HepG2 (cell line): ENCODE measurements around the gene CHCHD6. TPM values are rescaled to one million over a fixed set of nuclear protein-coding genes. Genes with fewer than 3 reads are reported as not detected.

Source experiments
- ATAC-seq: fragments of 200-7000 bp; cut with Tn5 transposase; 3 replicates; pipeline ENCODE4 v1.9.1; 2020; ENCODE audit warnings: mild to moderate bottlenecking, moderate library complexity
- BruUV-seq: library from RNA; stranded (reverse); fragments of 400-500 nt; replicated peaks from 2 replicates; lab custom pipeline; 2021; lab: Mats Ljungman, UMichigan
- CTCF ChIA-PET: fragments of 300-600 bp; formaldehyde crosslinking; extraction: SDS; loops from one replicate; lab custom pipeline; 2021; ENCODE audit warnings: low total read pairs, inconsistent platforms, low intra/inter-chr PET ratio; lab: Yijun Ruan, JAX
- POLR2A ChIA-PET: fragments of 350-600 bp; sonication (Branson Sonifier 250); formaldehyde crosslinking; loops from one replicate; lab custom pipeline; 2020; ENCODE audit warnings: antibody characterized with exemption, inconsistent platforms; lab: Yijun Ruan, JAX
- DNase-seq: peaks from one replicate; pipeline ENCODE4 v3.0.0-alpha.2; 2015; ENCODE audit warnings: low spot score
- FAIRE-seq: peaks from 3 replicates; lab custom pipeline; 2011; peaks lifted over from hg19 to GRCh38; lab: Jason Lieb, UNC
- H2AFZ ChIP-seq: one replicate; pipeline ENCODE4 v1.6.1; 2011; ENCODE audit warnings: low read length, inconsistent platforms
- H3K27ac ChIP-seq: fragments of 300-600 bp; 3 replicates; pipeline ENCODE4 v1.8.0; 2011; ENCODE audit warnings: mixed run types, mild to moderate bottlenecking, mixed read lengths, low read length, inconsistent platforms; ENCODE audit not compliant: insufficient read depth; ENCODE audit errors: extremely low read length
- H3K27me3 ChIP-seq, 2 experiments: fragments of 200-600 bp in 1 of 2; 2 replicates in 1 of 2; 3 replicates in 1 of 2; pipeline versions ENCODE4 v1.6.0 to v1.8.0; 2011; ENCODE audit warnings: low read length in 2 of 2, mild to moderate bottlenecking in 2 of 2, moderate library complexity in 2 of 2, inconsistent platforms in 1 of 2; ENCODE audit not compliant: insufficient read depth in 2 of 2, control insufficient read depth in 1 of 2
- H3K36me3 ChIP-seq, 2 experiments: fragments of 200-600 bp in 1 of 2; replicated peaks in 1 of 2; 2 replicates in 1 of 2; 3 replicates in 1 of 2; pipeline versions ENCODE4 v1.5.1 to v1.8.0; 2011; ENCODE audit warnings: low read length in 2 of 2, inconsistent platforms in 1 of 2; ENCODE audit not compliant: insufficient read depth in 2 of 2, control insufficient read depth in 1 of 2
- H3K4me1 ChIP-seq: 2 replicates; pipeline ENCODE4 v1.5.1; 2012; ENCODE audit warnings: low read length, inconsistent platforms; ENCODE audit not compliant: insufficient read depth
- H3K4me2 ChIP-seq: 2 replicates; pipeline ENCODE4 v1.6.0; 2011; ENCODE audit warnings: low read depth, low read length, inconsistent platforms
- H3K4me3 ChIP-seq, 3 experiments: fragments of 200-600 bp in 1 of 3; sonication (generic), shearing (Covaris generic) in 1 of 3; replicated peaks in 1 of 3; 2 replicates each; pipeline ENCODE4 v1.5.1; 2011 to 2016; ENCODE audit warnings: low read length in 3 of 3, inconsistent platforms in 2 of 3, low read depth in 2 of 3, mild to moderate bottlenecking in 2 of 3, control low read depth in 1 of 3, mixed read lengths in 1 of 3; ENCODE audit not compliant: insufficient read depth in 1 of 3
- H3K79me2 ChIP-seq: one replicate; pipeline ENCODE4 v1.6.1; 2011; ENCODE audit warnings: low read length, inconsistent platforms; ENCODE audit not compliant: insufficient read depth
- H3K9ac ChIP-seq: 2 replicates; pipeline ENCODE4 v1.6.0; 2011; ENCODE audit warnings: mild to moderate bottlenecking, low read depth, low read length, inconsistent platforms; ENCODE audit not compliant: insufficient read depth
- H3K9me3 ChIP-seq: 2 replicates; pipeline ENCODE4 v1.5.1; 2012; ENCODE audit warnings: mild to moderate bottlenecking, low read length
- H4K20me1 ChIP-seq: 2 replicates; pipeline ENCODE4 v1.6.0; 2011; ENCODE audit warnings: inconsistent platforms, mild to moderate bottlenecking, low read length, moderate library complexity; ENCODE audit not compliant: insufficient read depth
- CTCF ChIP-seq: sonication (generic); formaldehyde crosslinking; IDR thresholded peaks from 2 replicates; pipeline ENCODE4 v1.5.0; 2020; ENCODE audit warnings: mild to moderate bottlenecking, missing genetic modification reagents, moderate library complexity
- SIN3B ChIP-seq: fragments of 150-350 bp; IDR thresholded peaks from 2 replicates; pipeline ENCODE4 v1.6.1; 2014; ENCODE audit warnings: low read length
- SRY ChIP-seq: sonication (generic); formaldehyde crosslinking; IDR thresholded peaks from 2 replicates; pipeline ENCODE4 v1.8.0; 2022; ENCODE audit warnings: mild to moderate bottlenecking, missing genetic modification reagents
- ZNF557 ChIP-seq: sonication (generic); formaldehyde crosslinking; IDR thresholded peaks from 2 replicates; pipeline ENCODE4 v1.4.0; 2020; ENCODE audit warnings: missing genetic modification reagents
- WGBS: methylation state at CpG from one replicate; pipeline ENCODE4 v1.1.6; 2017; ENCODE audit warnings: low lambda C conversion rate; 5-methylcytosine and 5-hydroxymethylcytosine counted together
- in situ Hi-C: cut with HindIII; loops from 2 replicates; pipeline ENCODE4 v1.10.0; 2017; ENCODE audit warnings: low pct_unique_long_range_greater_than_20kb; ENCODE audit not compliant: extremely low pct_ligation_motif_present
- intact Hi-C: fragments of 100-400 bp; cut with micrococcal nuclease; formaldehyde crosslinking; loops from one replicate; pipeline ENCODE4 v1.10.0; 2022; ENCODE audit not compliant: unreplicated experiment
- polyA plus RNA-seq, 8 experiments: library from polyadenylated mRNA; depleted of rRNA in 3 of 8; stranded (reverse) in 7 of 8; unstranded in 1 of 8; fragments of >200 nt; fragmentation: Illumina TruSeq in 4 of 8; extraction: Trizol in 4 of 8; gene quantifications; 2 replicates each; pipeline versions ENCODE4 v1.2.1 to v1.2.3, GENCODE V29; 2011 to 2016; ENCODE audit warnings: low read depth in 4 of 8, missing spikeins in 1 of 8, mixed read lengths in 1 of 8; ENCODE audit not compliant: insufficient read depth in 1 of 8
- total RNA-seq, 5 experiments: library from RNA; depleted of rRNA; stranded (reverse); fragments of >200 nt; fragmentation: Illumina TruSeq; extraction: Trizol; gene quantifications; 2 replicates each; pipeline ENCODE4 v1.2.3, GENCODE V29; 2016; ENCODE audit warnings: low read depth in 1 of 5

The CHCHD6 gene
- total and polyA plus RNA-seq, 2 of the 13 experiments (the other 11 are each of a cell fraction or from before 2014, with no cell fraction given), result 20.3 to 20.8 TPM

GRCh38 chr3:126677862-126678503 lies 26.1 kb upstream of the CHCHD6 start:
- H3K79me2 ChIP-seq, result no peaks in the 10 kb centered on the region
- H3K27me3 ChIP-seq, result peaks cover 6 to 57% of the 10 kb centered on the region in 2 experiments; a peak in 4 of 5 replicates
- H2AFZ ChIP-seq, result no peak overlapping the region
- ATAC-seq (no peak), FAIRE-seq (no peak), DNase-seq (no peak)
- no peak overlapping the region for H3K4me2 ChIP-seq
- H3K9me3 ChIP-seq, result no peaks in the 10 kb centered on the region
- H3K4me3 ChIP-seq, result no peak overlapping the region
- TF ChIP-seq SIN3B (no peak), CTCF (CRISPR knock-in tag) (no peak), SRY (CRISPR knock-in tag) (no peak), ZNF557 (CRISPR knock-in tag) (no peak)
- H4K20me1 ChIP-seq, result no peaks in the 10 kb centered on the region; the same call in 1 of the 2 replicates
- 35% methylated on average over 12 of the region's 13 CpGs for WGBS
- intact Hi-C loops (loop anchor here (2.0 to 10.0 kb wide), 4 partner anchors 307 to 864 kb away; partner anchors contain the start of gene PLXNA1), in situ Hi-C loops (loop anchor here (5.0 to 10.0 kb wide), 2 partner anchors 297 to 779 kb away; no protein-coding TSS in a partner anchor)
- H3K4me1 ChIP-seq, result peaks cover 16% of the 10 kb centered on the region
- no TSS peak for BruUV-seq
- ChIA-PET POLR2A (no interaction called here), CTCF (interaction anchor here (1.9 kb wide), 1 partner anchor 69 kb away, joined by 9 read pairs; no protein-coding TSS in a partner anchor)
- H3K27ac ChIP-seq, result no peak overlapping the region
- H3K36me3 ChIP-seq, result no peaks in the 10 kb centered on the region
- no peak overlapping the region for H3K9ac ChIP-seq
